ENCODE data around the gene UROC1. TPM values are rescaled to one million over a fixed set of nuclear protein-coding genes. Genes with fewer than 3 reads are reported as not detected.
A peak's percentile ranks its signal among the peaks of the same experiment; 100 is the strongest.

Gene UROC1
- total and polyA plus RNA-seq, 8 donors = 0.08 to 0.24 (median 0.13) TPM; not detected in 3

- no peak overlapping the region for H3K27ac ChIP-seq
- no peak overlapping the region for H3K4me3 ChIP-seq
- no peaks in the 10 kb centered on the region for H3K9me3 ChIP-seq
- intact Hi-C loops (cut with DNase I) = no loop called here
- no peak for ATAC-seq
- TF ChIP-seq, protein P1, sequence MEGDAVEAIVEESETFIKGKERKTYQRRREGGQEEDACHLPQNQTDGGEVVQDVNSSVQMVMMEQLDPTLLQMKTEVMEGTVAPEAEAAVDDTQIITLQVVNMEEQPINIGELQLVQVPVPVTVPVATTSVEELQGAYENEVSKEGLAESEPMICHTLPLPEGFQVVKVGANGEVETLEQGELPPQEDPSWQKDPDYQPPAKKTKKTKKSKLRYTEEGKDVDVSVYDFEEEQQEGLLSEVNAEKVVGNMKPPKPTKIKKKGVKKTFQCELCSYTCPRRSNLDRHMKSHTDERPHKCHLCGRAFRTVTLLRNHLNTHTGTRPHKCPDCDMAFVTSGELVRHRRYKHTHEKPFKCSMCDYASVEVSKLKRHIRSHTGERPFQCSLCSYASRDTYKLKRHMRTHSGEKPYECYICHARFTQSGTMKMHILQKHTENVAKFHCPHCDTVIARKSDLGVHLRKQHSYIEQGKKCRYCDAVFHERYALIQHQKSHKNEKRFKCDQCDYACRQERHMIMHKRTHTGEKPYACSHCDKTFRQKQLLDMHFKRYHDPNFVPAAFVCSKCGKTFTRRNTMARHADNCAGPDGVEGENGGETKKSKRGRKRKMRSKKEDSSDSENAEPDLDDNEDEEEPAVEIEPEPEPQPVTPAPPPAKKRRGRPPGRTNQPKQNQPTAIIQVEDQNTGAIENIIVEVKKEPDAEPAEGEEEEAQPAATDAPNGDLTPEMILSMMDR (IDR thresholded peaks at IDR 0.05) = no peak
- H3K36me3 ChIP-seq = no peaks in the 10 kb centered on the region
- H3K27me3 ChIP-seq = peaks cover 5 to 18% of the 10 kb centered on the region in 2 donors
- H3K4me1 ChIP-seq = no peaks in the 10 kb centered on the region
- DNase-seq = peak in 1 of 4 donors; percentile 4
These were observed 29.1 kb upstream of the UROC1 start for GRCh38 chr3:126546549-126547239.

DNA sequence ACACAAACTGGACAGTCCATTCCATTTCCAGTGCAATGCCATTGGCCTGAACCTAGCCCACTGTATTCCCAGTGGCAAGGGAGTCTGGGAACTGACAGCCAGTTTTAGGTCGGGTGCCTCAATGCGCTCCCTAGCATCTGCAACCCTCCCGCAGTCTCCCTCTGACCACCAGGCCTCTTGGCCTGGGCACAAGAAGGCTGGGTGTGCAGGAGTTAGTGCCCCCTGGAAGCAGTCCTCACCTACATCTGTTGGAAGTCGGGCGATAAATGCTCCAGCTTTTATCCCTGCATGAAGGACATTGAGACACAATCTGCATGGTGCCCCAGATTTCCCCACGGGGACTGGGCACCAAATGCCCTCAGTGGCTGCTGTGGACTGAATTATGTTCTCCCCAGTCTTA lies 28.4 kb upstream of the UROC1 start:
- ATAC-seq (no peak), DNase-seq (peak in 2 of 4 donors; percentile 19 to 20)
- Histone ChIP-seq H3K9me3 (no peaks in the 10 kb centered on the region), H3K4me1 (peaks cover 0 to 4% of the 10 kb centered on the region in 2 donors), H3K27me3 (peaks cover 12 to 24% of the 10 kb centered on the region in 2 donors), H3K27ac (no peak overlapping the region), H3K36me3 (no peaks in the 10 kb centered on the region), H3K4me3 (no peak overlapping the region)
- intact Hi-C loops (cut with DNase I) = no loop called here
- TF ChIP-seq, protein P1 (IDR thresholded peaks at IDR 0.05) = no peak

DNA sequence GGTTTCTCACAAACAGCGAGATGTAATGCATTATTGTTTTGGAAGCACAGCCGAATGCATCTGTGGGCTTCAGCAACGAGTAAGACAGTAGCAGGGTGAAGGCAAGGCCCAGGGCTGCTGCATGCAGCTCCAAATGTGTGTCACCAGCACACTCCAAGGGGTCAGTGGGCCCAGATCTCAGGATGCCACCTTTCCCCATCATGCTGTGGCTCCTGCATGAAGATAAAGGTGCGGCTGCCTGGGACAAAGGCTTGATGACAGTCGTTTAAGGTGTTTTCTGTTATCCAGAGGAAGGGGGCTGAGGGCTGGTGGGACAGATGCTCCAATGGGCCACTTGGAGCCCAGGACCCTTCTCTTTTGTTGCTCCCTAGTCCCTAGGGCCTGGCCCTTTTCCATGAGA lies 28.0 kb upstream of the UROC1 start:
- intact Hi-C loops (cut with DNase I) = no loop called here
- ATAC-seq = no peak

GRCh38 chr3:126544596-126545281 lies 27.2 kb upstream of the UROC1 start:
- TF ChIP-seq, protein P1 (IDR thresholded peaks at IDR 0.05) = no peak

More for the DNA sequence above, 28.0 kb upstream of the UROC1 start:
- Histone ChIP-seq H3K36me3 (no peaks in the 10 kb centered on the region), H3K4me1 (peaks cover 0 to 9% of the 10 kb centered on the region in 2 donors), H3K4me3 (no peak overlapping the region), H3K27ac (no peak overlapping the region), H3K27me3 (peaks cover 12 to 29% of the 10 kb centered on the region in 2 donors), H3K9me3 (no peaks in the 10 kb centered on the region)
- peak in 2 of 4 donors; percentile 20 to 26 for DNase-seq
- TF ChIP-seq, protein P1 (IDR thresholded peaks at IDR 0.05) = no peak

DNA sequence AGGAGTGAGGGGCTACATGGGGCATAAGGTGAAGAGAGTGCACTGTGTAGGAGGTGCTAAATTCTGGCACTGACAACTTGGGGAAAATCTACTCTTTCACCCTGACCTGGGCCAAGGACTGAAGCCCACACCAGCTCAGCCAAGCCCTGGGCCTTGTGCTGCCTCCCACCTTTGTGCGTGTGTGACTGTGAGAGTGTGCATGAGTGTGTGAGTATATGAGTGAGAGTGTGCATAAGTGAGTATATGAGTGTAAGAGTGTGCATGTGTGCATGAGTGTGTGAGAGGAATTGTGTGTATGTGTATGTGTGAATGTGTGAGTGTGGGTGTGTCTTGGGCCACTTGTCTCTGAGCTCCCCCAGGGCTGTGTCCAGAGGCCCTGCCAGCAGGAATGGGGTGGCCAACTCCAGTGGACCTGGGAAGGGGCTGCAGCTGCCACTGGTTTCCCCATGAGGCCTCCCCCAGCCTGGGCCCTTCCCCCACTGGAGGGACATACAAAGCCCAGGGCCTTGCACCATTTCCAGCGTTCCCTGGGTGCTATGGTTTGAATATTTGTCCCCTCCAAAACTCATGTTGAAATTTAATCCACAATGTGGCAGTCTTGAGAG lies 26.0 kb upstream of the UROC1 start:
- Histone ChIP-seq H3K36me3 (no peaks in the 10 kb centered on the region), H3K4me1 (peaks cover 0 to 16% of the 10 kb centered on the region in 2 donors), H3K9me3 (no peaks in the 10 kb centered on the region), H3K27me3 (peaks cover 12 to 29% of the 10 kb centered on the region in 2 donors), H3K4me3 (no peak overlapping the region), H3K27ac (no peak overlapping the region)
- ATAC-seq = no peak
- peak in 2 of 4 donors; percentile 21 to 22 for DNase-seq
- TF ChIP-seq, protein P1 (IDR thresholded peaks at IDR 0.05) = no peak
- intact Hi-C loops (cut with DNase I) = no loop called here

More at GRCh38 chr3:126544596-126545281, 27.2 kb upstream of the UROC1 start:
- no peaks in the 10 kb centered on the region for H3K36me3 ChIP-seq
- ATAC-seq (no peak), DNase-seq (peak in 2 of 4 donors; percentile 27 to 55)
- H3K27me3 ChIP-seq = peaks cover 12 to 29% of the 10 kb centered on the region in 2 donors
- intact Hi-C loops (cut with DNase I) = no loop called here
- peaks cover 0 to 16% of the 10 kb centered on the region in 2 donors for H3K4me1 ChIP-seq
- H3K27ac ChIP-seq = no peak overlapping the region
- H3K4me3 ChIP-seq = no peak overlapping the region
- H3K9me3 ChIP-seq = no peaks in the 10 kb centered on the region
